Liver (tissue), 9 donors: ENCODE results near the gene CCR9. TPM values are rescaled to one million over a fixed set of nuclear protein-coding genes. Genes with fewer than 3 reads are reported as not detected.

Experiments
- DNase-seq: peaks from one replicate; pipeline ENCODE4 v3.0.0-alpha.2; 2017; ENCODE audit warnings: low spot score
- H3K27ac ChIP-seq, 2 donors: one replicate each; pipeline ENCODE4 v1.7.0; 2013; ENCODE audit warnings: inconsistent platforms in 2 of 2, low read length in 2 of 2, control low read depth in 1 of 2, low read depth in 1 of 2, mild to moderate bottlenecking in 1 of 2
- H3K27me3 ChIP-seq, 4 donors: one replicate each; pipeline versions ENCODE4 v1.6.1 to v1.7.0; 2013; ENCODE audit warnings: low read length in 3 of 4, inconsistent platforms in 1 of 4, mild to moderate bottlenecking in 1 of 4, moderate library complexity in 1 of 4; ENCODE audit not compliant: control insufficient read depth in 4 of 4, insufficient read depth in 4 of 4
- H3K36me3 ChIP-seq, 4 donors: one replicate each; pipeline versions ENCODE4 v1.6.1 to v1.7.0; 2013; ENCODE audit warnings: low read length in 3 of 4, mild to moderate bottlenecking in 3 of 4, low read depth in 1 of 4, moderate library complexity in 1 of 4; ENCODE audit not compliant: control insufficient read depth in 4 of 4, insufficient read depth in 3 of 4
- H3K4me1 ChIP-seq, 4 donors: one replicate each; pipeline versions ENCODE4 v1.6.1 to v1.7.0; 2013; ENCODE audit warnings: low read length in 3 of 4, mild to moderate bottlenecking in 3 of 4, moderate library complexity in 1 of 4; ENCODE audit not compliant: control insufficient read depth in 4 of 4, insufficient read depth in 4 of 4
- H3K4me3 ChIP-seq, 3 donors: one replicate each; pipeline versions ENCODE4 v1.6.1 to v1.7.0; 2013; ENCODE audit warnings: low read length in 3 of 3, control low read depth in 1 of 3, low read depth in 1 of 3, mild to moderate bottlenecking in 1 of 3
- H3K9ac ChIP-seq, 2 donors: one replicate each; pipeline ENCODE4 v1.7.0; 2013; ENCODE audit warnings: low read length in 2 of 2, mild to moderate bottlenecking in 2 of 2, moderate library complexity in 2 of 2, control low read depth in 1 of 2, low read depth in 1 of 2
- H3K9me3 ChIP-seq, 4 donors: one replicate each; pipeline versions ENCODE4 v1.6.1 to v1.7.0; 2013; ENCODE audit warnings: low read length in 3 of 4; ENCODE audit not compliant: control insufficient read depth in 4 of 4
- EGR1 ChIP-seq, 2 donors: IDR thresholded peaks; 2 replicates each; pipeline ENCODE4 v1.6.1; 2016 to 2018; ENCODE audit warnings: antibody characterized with exemption in 2 of 2, low read depth in 2 of 2
- FOXA1 ChIP-seq: IDR thresholded peaks from 2 replicates; pipeline ENCODE4 v1.6.1; 2016; ENCODE audit warnings: antibody characterized with exemption
- FOXA2 ChIP-seq: IDR thresholded peaks from 2 replicates; pipeline ENCODE4 v1.6.1; 2016; ENCODE audit warnings: antibody characterized with exemption
- GABPA ChIP-seq, 2 donors: IDR thresholded peaks in 1 of 2; conservative IDR thresholded peaks in 1 of 2; 2 replicates each; pipeline ENCODE4 v1.6.1; 2016; ENCODE audit warnings: antibody characterized with exemption in 2 of 2, mild to moderate bottlenecking in 1 of 2, moderate library complexity in 1 of 2
- HNF4A ChIP-seq, 2 donors: conservative IDR thresholded peaks; 2 replicates each; pipeline ENCODE4 v1.6.1; 2016; ENCODE audit warnings: antibody characterized with exemption in 2 of 2, mild to moderate bottlenecking in 2 of 2
- HNF4G ChIP-seq: IDR thresholded peaks from 2 replicates; pipeline ENCODE4 v1.6.1; 2016; ENCODE audit warnings: antibody characterized with exemption
- JUND ChIP-seq, 2 donors: IDR thresholded peaks; 2 replicates each; pipeline ENCODE4 v1.6.1; 2016; ENCODE audit warnings: antibody characterized with exemption in 2 of 2
- RAD21 ChIP-seq, 2 donors: IDR thresholded peaks; 2 replicates each; pipeline ENCODE4 v1.6.1; 2016; ENCODE audit warnings: antibody characterized with exemption in 2 of 2, mild to moderate bottlenecking in 2 of 2
- RXRA ChIP-seq, 2 donors: IDR thresholded peaks; 2 replicates each; pipeline ENCODE4 v1.6.1; 2017 to 2018; ENCODE audit warnings: antibody characterized with exemption in 2 of 2, mild to moderate bottlenecking in 1 of 2
- SP1 ChIP-seq: IDR thresholded peaks from 2 replicates; pipeline ENCODE4 v1.6.1; 2018; ENCODE audit warnings: antibody characterized with exemption, mild to moderate bottlenecking
- TAF1 ChIP-seq: conservative IDR thresholded peaks from 2 replicates; pipeline ENCODE4 v1.6.1; 2016; ENCODE audit warnings: antibody characterized with exemption, mild to moderate bottlenecking
- YY1 ChIP-seq: IDR thresholded peaks from 2 replicates; pipeline ENCODE4 v1.6.1; 2016; ENCODE audit warnings: antibody characterized with exemption, mild to moderate bottlenecking
- WGBS: extraction: QIAGEN DNeasy Blood & Tissue Kit; methylation state at CpG from one replicate; pipeline ENCODE4 v1.1.7; 2013; 5-methylcytosine and 5-hydroxymethylcytosine counted together
- polyA plus RNA-seq, 2 donors: library from polyadenylated mRNA; stranded (reverse) in 1 of 2; unstranded in 1 of 2; fragments of 200-250 nt in 1 of 2; fragments of >200 nt in 1 of 2; fragmentation: Nextera tagmentation in 1 of 2; extraction: Ambion mirVana in 1 of 2; gene quantifications; one replicate each; pipeline versions ENCODE4 v1.2.1 to v1.2.3, GENCODE V29; 2013 to 2015
- total RNA-seq, 2 donors: library from RNA; depleted of rRNA; stranded (reverse); fragments of >200 nt; gene quantifications; one replicate each; pipeline ENCODE4 v1.2.3, GENCODE V29; 2014
- TF ChIP-seq, protein P1 (sequence below): IDR thresholded peaks from 2 replicates; pipeline ENCODE4 v1.6.1; 2016; ENCODE audit warnings: antibody characterized with exemption
- TF ChIP-seq, protein P2 (sequence below): fragments of 150-350 bp; IDR thresholded peaks from 2 replicates; pipeline ENCODE4 v1.5.1; 2017; ENCODE audit warnings: improper control_type of control experiment, low read depth, low read length; ENCODE audit not compliant: missing input control
- TF ChIP-seq, protein P3 (sequence below): IDR thresholded peaks from 2 replicates; pipeline ENCODE4 v1.6.1; 2016; ENCODE audit warnings: antibody characterized with exemption
- TF ChIP-seq, protein P4 (sequence below): IDR thresholded peaks from 2 replicates; pipeline ENCODE4 v1.6.1; 2016; ENCODE audit warnings: antibody characterized with exemption
- donor health status: healthy.
- donor health status: healthy.
- donor health status: healthy.
- donor health status: healthy.
- donor health status: healthy.

The CCR9 gene
- total and polyA plus RNA-seq, 4 donors: 0.28 TPM; not detected in 3

DNA sequence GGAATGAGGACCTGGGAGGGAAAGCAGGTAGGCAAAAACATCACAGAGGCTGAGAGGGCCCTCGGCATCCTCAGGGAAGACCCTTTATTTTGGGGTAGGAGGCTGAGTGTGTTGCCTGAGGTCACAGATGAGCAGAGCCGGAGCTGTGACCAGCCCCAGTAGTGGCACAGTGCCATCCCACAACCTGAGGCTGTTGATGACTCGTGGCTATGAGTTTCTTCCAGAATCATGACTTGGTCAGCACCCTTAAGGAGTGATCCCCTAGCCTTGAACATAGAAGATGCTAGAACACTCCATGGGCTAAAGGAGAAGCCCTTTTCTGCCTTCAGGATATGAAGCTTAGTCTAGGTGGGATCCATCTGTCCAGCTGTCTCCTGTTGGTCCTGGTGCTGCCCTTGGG lies 37.4 kb downstream of the CCR9 start:
- 88% methylated on average over 3 of the region's 3 CpGs for WGBS

DNA sequence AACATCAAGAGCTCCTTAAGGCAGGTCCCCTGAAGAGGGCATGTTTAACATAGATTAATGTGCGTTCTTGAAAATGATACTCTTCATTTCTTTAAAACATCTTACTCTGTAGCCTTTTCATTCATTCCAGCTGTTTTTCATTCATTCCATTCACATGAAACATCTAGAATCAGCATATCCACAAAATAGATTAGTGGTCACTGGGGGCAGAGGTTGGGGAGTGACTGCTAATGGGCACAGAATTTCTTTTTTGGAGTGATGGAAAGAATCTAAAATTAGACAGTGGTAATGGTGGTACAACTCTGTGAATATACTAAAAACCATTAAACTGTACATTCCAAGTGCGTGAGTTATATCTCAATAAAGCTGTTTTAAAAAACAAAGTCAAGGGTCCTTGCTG lies 41.5 kb downstream of the CCR9 start:
- no peaks in the 10 kb centered on the region for H3K27me3 ChIP-seq
- no peaks in the 10 kb centered on the region for H3K9me3 ChIP-seq
- no peaks in the 10 kb centered on the region for H3K4me1 ChIP-seq
- 95% methylated on average over 2 of the region's 2 CpGs for WGBS
- no peak overlapping the region for H3K9ac ChIP-seq
- H3K4me3 ChIP-seq: no peak overlapping the region
- no peak overlapping the region for H3K27ac ChIP-seq
- DNase-seq: no peak
- H3K36me3 ChIP-seq: peaks cover 17 to 67% (median 40%) of the 10 kb centered on the region in 4 donors
- TF ChIP-seq EGR1 (IDR thresholded peaks at IDR 0.05; ENCODE audit: low read depth in 2 of 2): no peak
- no peak for TF ChIP-seq SP1
- TF ChIP-seq, protein P1, sequence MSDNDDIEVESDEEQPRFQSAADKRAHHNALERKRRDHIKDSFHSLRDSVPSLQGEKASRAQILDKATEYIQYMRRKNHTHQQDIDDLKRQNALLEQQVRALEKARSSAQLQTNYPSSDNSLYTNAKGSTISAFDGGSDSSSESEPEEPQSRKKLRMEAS: no peak
- no peak for TF ChIP-seq RAD21 (IDR thresholded peaks at IDR 0.05)
- no peak for TF ChIP-seq YY1
- TF ChIP-seq FOXA2: no peak
- TF ChIP-seq FOXA1: no peak
- TF ChIP-seq, protein P2, sequence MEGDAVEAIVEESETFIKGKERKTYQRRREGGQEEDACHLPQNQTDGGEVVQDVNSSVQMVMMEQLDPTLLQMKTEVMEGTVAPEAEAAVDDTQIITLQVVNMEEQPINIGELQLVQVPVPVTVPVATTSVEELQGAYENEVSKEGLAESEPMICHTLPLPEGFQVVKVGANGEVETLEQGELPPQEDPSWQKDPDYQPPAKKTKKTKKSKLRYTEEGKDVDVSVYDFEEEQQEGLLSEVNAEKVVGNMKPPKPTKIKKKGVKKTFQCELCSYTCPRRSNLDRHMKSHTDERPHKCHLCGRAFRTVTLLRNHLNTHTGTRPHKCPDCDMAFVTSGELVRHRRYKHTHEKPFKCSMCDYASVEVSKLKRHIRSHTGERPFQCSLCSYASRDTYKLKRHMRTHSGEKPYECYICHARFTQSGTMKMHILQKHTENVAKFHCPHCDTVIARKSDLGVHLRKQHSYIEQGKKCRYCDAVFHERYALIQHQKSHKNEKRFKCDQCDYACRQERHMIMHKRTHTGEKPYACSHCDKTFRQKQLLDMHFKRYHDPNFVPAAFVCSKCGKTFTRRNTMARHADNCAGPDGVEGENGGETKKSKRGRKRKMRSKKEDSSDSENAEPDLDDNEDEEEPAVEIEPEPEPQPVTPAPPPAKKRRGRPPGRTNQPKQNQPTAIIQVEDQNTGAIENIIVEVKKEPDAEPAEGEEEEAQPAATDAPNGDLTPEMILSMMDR: no peak
- TF ChIP-seq JUND (IDR thresholded peaks at IDR 0.05): no peak
- TF ChIP-seq TAF1: no peak
- TF ChIP-seq, protein P3, sequence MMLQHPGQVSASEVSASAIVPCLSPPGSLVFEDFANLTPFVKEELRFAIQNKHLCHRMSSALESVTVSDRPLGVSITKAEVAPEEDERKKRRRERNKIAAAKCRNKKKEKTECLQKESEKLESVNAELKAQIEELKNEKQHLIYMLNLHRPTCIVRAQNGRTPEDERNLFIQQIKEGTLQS: no peak
- TF ChIP-seq HNF4A (conservative IDR thresholded peaks at IDR 0.05): no peak
- no peak for TF ChIP-seq RXRA (IDR thresholded peaks at IDR 0.05)
- TF ChIP-seq, protein P4, sequence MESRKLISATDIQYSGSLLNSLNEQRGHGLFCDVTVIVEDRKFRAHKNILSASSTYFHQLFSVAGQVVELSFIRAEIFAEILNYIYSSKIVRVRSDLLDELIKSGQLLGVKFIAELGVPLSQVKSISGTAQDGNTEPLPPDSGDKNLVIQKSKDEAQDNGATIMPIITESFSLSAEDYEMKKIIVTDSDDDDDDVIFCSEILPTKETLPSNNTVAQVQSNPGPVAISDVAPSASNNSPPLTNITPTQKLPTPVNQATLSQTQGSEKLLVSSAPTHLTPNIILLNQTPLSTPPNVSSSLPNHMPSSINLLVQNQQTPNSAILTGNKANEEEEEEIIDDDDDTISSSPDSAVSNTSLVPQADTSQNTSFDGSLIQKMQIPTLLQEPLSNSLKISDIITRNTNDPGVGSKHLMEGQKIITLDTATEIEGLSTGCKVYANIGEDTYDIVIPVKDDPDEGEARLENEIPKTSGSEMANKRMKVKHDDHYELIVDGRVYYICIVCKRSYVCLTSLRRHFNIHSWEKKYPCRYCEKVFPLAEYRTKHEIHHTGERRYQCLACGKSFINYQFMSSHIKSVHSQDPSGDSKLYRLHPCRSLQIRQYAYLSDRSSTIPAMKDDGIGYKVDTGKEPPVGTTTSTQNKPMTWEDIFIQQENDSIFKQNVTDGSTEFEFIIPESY: no peak

More for the DNA sequence above, 37.4 kb downstream of the CCR9 start:
- no peak for DNase-seq
- no peak for TF ChIP-seq RAD21 (IDR thresholded peaks at IDR 0.05)
- TF ChIP-seq, protein P3: no peak
- TF ChIP-seq FOXA2: no peak
- TF ChIP-seq HNF4G: no peak
- TF ChIP-seq GABPA (IDR thresholded peaks at IDR 0.05 in 1 of 2, conservative IDR thresholded peaks at IDR 0.05 in 1 of 2): no peak
- no peak for TF ChIP-seq RXRA (IDR thresholded peaks at IDR 0.05)
- no peak for TF ChIP-seq SP1
- no peaks in the 10 kb centered on the region for H3K27me3 ChIP-seq
- H3K4me3 ChIP-seq: no peak overlapping the region
- H3K9me3 ChIP-seq: no peaks in the 10 kb centered on the region
- peaks cover 6 to 57% (median 33%) of the 10 kb centered on the region in 4 donors for H3K36me3 ChIP-seq
- H3K4me1 ChIP-seq: no peaks in the 10 kb centered on the region
- no peak overlapping the region for H3K9ac ChIP-seq
- no peak overlapping the region for H3K27ac ChIP-seq
